Osteoblast (primary cell): Measurements from ENCODE around the gene HMHB1. TPM values are rescaled to one million over a fixed set of nuclear protein-coding genes. Genes with fewer than 3 reads are reported as not detected.

Experiments used
- DNase-seq: peaks from one replicate; pipeline ENCODE4 v3.0.0; 2011; ENCODE audit warnings: low spot score, mixed read lengths; ENCODE audit not compliant: insufficient read length; ENCODE audit errors: missing footprints
- H2AFZ ChIP-seq: 2 replicates; pipeline ENCODE4 v1.6.0; 2011; ENCODE audit warnings: mild to moderate bottlenecking, low read length
- H3K27ac ChIP-seq: 2 replicates; pipeline ENCODE4 v1.5.1; 2011; ENCODE audit warnings: mild to moderate bottlenecking, low read depth, low read length, moderate library complexity
- H3K27me3 ChIP-seq: 2 replicates; pipeline ENCODE4 v1.6.0; 2012; ENCODE audit warnings: mild to moderate bottlenecking, control low read depth, inconsistent platforms, low read length, moderate library complexity; ENCODE audit not compliant: insufficient read depth
- H3K36me3 ChIP-seq: 2 replicates; pipeline ENCODE4 v1.5.1; 2011; ENCODE audit warnings: mild to moderate bottlenecking, low read length, control low read depth, moderate library complexity; ENCODE audit not compliant: insufficient read depth
- H3K4me1 ChIP-seq: 2 replicates; pipeline ENCODE4 v1.5.1; 2011; ENCODE audit warnings: mild to moderate bottlenecking, low read length, control low read depth, moderate library complexity; ENCODE audit not compliant: insufficient read depth
- H3K4me2 ChIP-seq: 2 replicates; pipeline ENCODE4 v1.6.0; 2011; ENCODE audit warnings: mild to moderate bottlenecking, low read length; ENCODE audit not compliant: insufficient read depth
- H3K4me3 ChIP-seq: fragments of 200-600 bp; sonication (generic); 3 replicates; pipeline ENCODE4 v1.5.1; 2012; ENCODE audit warnings: mild to moderate bottlenecking, low read length, inconsistent platforms; ENCODE audit not compliant: insufficient read depth
- H3K79me2 ChIP-seq: 2 replicates; pipeline ENCODE4 v1.6.0; 2012; ENCODE audit warnings: mild to moderate bottlenecking, low read length, control low read depth, inconsistent platforms; ENCODE audit not compliant: insufficient read depth
- H3K9me3 ChIP-seq: 2 replicates; pipeline ENCODE4 v1.5.1; 2011; ENCODE audit warnings: low read depth, low read length, control low read depth
- H4K20me1 ChIP-seq: 2 replicates; pipeline ENCODE4 v1.6.0; 2012; ENCODE audit warnings: mild to moderate bottlenecking, low read length, control low read depth; ENCODE audit not compliant: insufficient read depth
- CTCF ChIP-seq: IDR thresholded peaks from 2 replicates; pipeline ENCODE4 v1.5.1; 2011; ENCODE audit warnings: mild to moderate bottlenecking, low read depth, low read length, moderate library complexity; ENCODE audit errors: extremely low read depth
- total RNA-seq: library from RNA; depleted of rRNA; stranded (reverse); fragments of >200 nt; gene quantifications from 2 replicates; pipeline ENCODE4 v1.2.3, GENCODE V29; 2012

HMHB1 gene
- total RNA-seq, 1 donor: not detected

GRCh38 chr5:143770450-143770849 is 41.5 kb upstream of the HMHB1 start:
- Histone ChIP-seq H3K4me2 (no peak overlapping the region), H3K9me3 (no peaks in the 10 kb centered on the region), H2AFZ (no peak overlapping the region), H3K36me3 (no peaks in the 10 kb centered on the region), H3K4me3 (no peak overlapping the region), H3K79me2 (no peaks in the 10 kb centered on the region), H3K27me3 (no peaks in the 10 kb centered on the region), H3K4me1 (peaks cover 11% of the 10 kb centered on the region), H4K20me1 (no peaks in the 10 kb centered on the region), H3K27ac (no peak overlapping the region)
- no peak for TF ChIP-seq CTCF
- no peak for DNase-seq

- Histone ChIP-seq H4K20me1 (no peaks in the 10 kb centered on the region), H3K27ac (no peak overlapping the region), H3K9me3 (no peaks in the 10 kb centered on the region), H3K4me3 (no peak overlapping the region), H3K4me2 (peak overlapping the region; percentile 43), H3K79me2 (no peaks in the 10 kb centered on the region), H3K27me3 (no peaks in the 10 kb centered on the region), H3K4me1 (peaks cover 11% of the 10 kb centered on the region), H2AFZ (peak overlapping the region; percentile 26), H3K36me3 (no peaks in the 10 kb centered on the region)
- no peak for DNase-seq
- no peak for TF ChIP-seq CTCF
Observed at GRCh38 chr5:143771189-143771588, 40.8 kb upstream of the HMHB1 start.

- no peak overlapping the region for H3K27ac ChIP-seq
- no peak for TF ChIP-seq CTCF
- no peaks in the 10 kb centered on the region for H3K27me3 ChIP-seq
- no peaks in the 10 kb centered on the region for H3K79me2 ChIP-seq
- H3K4me3 ChIP-seq: no peak overlapping the region
- H3K36me3 ChIP-seq: no peaks in the 10 kb centered on the region
- H2AFZ ChIP-seq: no peak overlapping the region
- no peak for DNase-seq
- H3K4me2 ChIP-seq: no peak overlapping the region
- no peaks in the 10 kb centered on the region for H4K20me1 ChIP-seq
- H3K9me3 ChIP-seq: no peaks in the 10 kb centered on the region
- H3K4me1 ChIP-seq: peaks cover 11% of the 10 kb centered on the region
Observed at GRCh38 chr5:143771602-143772001, 40.4 kb upstream of the HMHB1 start.

GRCh38 chr5:143772621-143773020 is 39.3 kb upstream of the HMHB1 start:
- no peaks in the 10 kb centered on the region for H3K36me3 ChIP-seq
- H3K4me1 ChIP-seq: peaks cover 11% of the 10 kb centered on the region
- no peak for TF ChIP-seq CTCF
- DNase-seq: no peak
- no peaks in the 10 kb centered on the region for H3K79me2 ChIP-seq
- no peak overlapping the region for H3K27ac ChIP-seq
- H3K9me3 ChIP-seq: no peaks in the 10 kb centered on the region
- H3K4me2 ChIP-seq: no peak overlapping the region
- H3K27me3 ChIP-seq: no peaks in the 10 kb centered on the region
- H3K4me3 ChIP-seq: no peak overlapping the region
- H4K20me1 ChIP-seq: no peaks in the 10 kb centered on the region
- no peak overlapping the region for H2AFZ ChIP-seq
